Esophagus squamous epithelium (tissue), 4 donors: ENCODE measurements around the gene EFCAB8.

Source experiments
- CTCF ChIP-seq, 6 experiments: fragments of 450-650 bp in 4 of 6; fragments of 200-600 bp in 2 of 6; sonication (generic) in 2 of 6; IDR thresholded peaks; one replicate each; pipeline ENCODE4 v1.5.1; 2016 to 2019; ENCODE audit warnings: antibody characterized with exemption in 6 of 6, mild to moderate bottlenecking in 4 of 6, moderate library complexity in 4 of 6
- POLR2A ChIP-seq, 4 donors: fragments of 450-650 bp; IDR thresholded peaks; one replicate each; pipeline ENCODE4 v1.6.1; 2017; ENCODE audit warnings: antibody characterized with exemption in 4 of 4, mild to moderate bottlenecking in 4 of 4, moderate library complexity in 3 of 4

- TF ChIP-seq POLR2A (IDR thresholded peaks at IDR 0.05) (no peak), CTCF (IDR thresholded peaks at IDR 0.05) (no peak)
These were observed at the start of gene EFCAB8 for GRCh38 chr20:32858701-32859372.
